GM21619 (cell line): ENCODE measurements around the gene TNIK.
"Not testable (repeated sequence)": the region's sequence is repeated elsewhere in the genome, so short reads cannot be mapped to it uniquely, and the experiment has no call there.

Experiments used
- ATAC-seq: cut with Tn5 transposase; IDR thresholded peaks from one replicate; pipeline ENCODE4 v1.9.1; 2021; ENCODE audit not compliant: unreplicated experiment

The TNIK gene

DNA sequence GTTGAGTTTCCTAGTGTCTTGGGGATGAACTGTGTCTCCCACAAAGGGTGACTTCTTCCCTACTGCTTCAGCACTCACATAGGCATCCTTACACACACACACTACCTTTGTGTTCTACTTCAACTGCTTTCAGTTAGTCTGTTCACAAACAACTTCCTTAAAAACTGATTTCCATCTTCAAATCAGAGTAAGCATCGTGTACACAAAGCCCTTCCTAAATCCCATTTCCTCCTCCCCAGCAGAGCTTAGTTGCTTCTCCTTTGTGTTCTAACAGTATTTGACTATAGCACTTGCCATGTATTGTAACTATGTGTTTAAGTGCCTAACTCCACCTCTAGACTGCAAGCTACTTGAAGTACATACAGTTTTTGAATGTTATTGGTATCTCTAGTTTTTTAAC is 71.7 kb downstream of the TNIK start:
- no peak for ATAC-seq

DNA sequence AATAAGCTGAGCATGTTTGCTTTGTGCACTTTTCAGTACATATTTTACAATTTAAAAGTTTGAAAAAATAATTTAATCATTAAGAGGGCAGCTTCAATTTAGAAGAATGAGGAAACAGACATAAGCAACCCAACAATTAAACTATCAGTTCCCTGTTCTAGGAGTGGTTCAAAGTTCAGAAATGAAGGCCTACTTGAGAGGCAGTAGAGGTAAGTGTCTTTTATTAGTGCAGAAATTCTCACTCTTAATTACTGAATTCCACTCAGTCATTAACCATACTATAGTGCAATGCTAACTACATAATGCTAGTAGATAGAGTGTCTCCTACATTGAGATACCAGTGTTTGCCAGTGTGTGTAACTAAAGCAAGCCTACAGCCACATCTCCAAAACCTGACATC is 73.1 kb downstream of the TNIK start:
- ATAC-seq = no peak

- no peak for ATAC-seq
Measured at GRCh38 chr3:171385086-171385485, 75.1 kb downstream of the TNIK start.

- no peak for ATAC-seq
Measured at GRCh38 chr3:171384101-171384891, 75.9 kb downstream of the TNIK start.

DNA sequence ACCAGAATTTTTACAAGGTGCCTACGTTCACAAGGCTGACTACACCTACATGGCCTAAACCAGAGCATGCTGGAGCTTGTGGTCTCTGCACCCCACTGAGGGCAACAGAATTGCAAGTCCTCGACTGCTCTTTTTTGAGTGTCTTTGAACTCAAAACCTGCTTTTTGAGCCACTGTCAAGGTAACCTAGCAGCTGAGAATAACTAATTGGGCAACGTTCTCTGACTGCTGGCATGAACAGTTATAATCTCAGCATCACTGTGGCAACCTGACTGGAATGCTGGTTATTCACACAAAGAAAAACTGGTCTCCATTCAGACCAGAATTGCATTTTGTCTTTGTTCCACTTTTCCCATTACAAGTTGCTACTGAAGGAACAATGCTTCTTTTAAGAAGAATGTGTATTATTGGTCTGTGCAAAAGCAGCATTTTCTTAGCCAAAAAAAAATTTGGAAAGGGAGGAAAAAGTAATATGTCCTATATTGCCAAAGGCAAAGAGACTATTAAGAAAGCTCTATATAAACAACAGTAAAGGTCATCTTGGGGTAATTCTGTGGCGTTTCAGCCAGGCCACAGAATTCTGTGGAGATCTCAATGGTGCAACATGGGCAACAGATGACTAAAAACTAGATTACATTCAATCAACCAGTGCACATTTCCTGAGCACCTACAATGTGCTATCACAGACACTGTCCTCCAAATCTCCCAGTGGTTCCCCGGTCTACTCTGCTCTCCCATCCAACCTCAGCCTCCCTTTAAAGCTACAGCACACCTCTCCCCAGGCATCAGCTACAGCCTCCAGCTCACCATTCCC is 76.8 kb downstream of the TNIK start:
- ATAC-seq = no peak

DNA sequence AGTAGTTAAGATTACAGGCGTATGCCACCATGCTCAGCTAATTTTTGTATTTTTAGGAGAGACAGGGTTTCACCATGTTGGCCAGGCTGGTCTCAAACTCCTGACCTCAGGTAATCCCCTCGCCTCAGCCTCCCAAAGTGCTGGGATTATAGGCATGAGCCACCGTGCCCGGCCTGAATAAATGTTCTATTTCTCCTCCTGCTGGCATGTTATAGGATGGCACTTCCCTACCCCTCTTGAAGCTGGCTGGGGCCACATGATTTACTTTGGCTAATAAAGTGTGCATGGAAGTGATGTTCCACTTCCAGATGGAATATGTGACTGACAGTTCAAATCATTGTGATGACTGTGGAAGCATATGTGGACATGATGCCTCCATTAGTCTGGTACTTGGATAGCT is 77.9 kb downstream of the TNIK start:
- ATAC-seq = not testable (repeated sequence)

GRCh38 chr3:171380711-171381425 is 79.3 kb downstream of the TNIK start:
- no peak for ATAC-seq

GRCh38 chr3:171379961-171380483 is 80.2 kb downstream of the TNIK start:
- no peak for ATAC-seq

GRCh38 chr3:171379281-171379680 is 80.9 kb downstream of the TNIK start:
- ATAC-seq = no peak

DNA sequence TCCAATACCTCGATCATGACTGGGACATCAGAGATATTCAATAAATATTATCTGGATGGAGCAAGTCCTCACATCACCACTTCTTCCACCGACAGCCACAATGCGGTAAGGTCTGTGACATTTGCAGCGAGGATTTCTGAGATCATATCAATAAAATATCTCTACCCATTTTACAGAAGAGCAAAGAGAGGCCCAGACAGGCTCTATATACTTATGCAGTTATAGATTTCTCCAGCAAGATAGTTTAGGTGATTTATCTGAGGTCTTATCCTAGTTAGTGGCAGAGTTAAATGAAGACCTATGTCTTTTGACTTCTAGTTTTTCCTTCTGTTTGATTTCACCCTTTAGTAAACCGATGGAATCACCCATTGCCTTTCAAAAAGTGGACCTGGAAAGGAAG is 81.6 kb downstream of the TNIK start:
- ATAC-seq = no peak

DNA sequence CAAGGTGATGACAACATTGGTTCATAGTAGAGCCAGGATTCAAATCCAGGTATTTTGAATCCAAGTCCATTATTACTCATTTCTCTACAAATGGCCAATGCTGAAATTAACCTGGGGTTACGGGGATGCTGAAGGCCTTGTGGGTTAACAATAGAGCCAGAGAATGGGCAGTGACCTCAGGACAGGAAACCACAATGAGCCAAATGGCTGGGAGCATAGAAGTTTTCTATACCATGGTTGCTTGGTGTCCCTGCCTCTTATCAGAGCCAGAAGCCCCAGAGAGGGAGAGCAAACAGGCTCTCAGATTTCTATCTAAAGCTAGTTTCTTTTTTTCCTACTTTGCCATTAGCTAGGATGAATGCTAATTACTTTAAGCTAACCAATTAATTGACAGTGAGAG is 82.3 kb downstream of the TNIK start:
- no peak for ATAC-seq

DNA sequence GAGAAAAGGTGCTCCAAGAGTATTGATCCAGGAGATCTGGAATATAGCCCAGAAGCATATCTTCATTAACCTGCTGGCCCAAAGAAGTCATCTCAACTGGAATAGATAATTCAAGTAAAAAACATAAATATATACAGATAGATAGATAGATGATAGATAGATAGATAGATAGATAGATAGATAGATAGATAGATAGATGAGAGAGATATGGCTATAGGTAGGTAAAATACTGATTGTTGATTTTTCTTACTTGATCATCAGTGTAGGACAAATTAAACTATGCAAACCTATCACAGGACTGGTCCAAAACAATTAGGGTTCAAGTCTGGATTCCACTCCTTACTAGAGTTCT is 83.6 kb downstream of the TNIK start:
- no peak for ATAC-seq

DNA sequence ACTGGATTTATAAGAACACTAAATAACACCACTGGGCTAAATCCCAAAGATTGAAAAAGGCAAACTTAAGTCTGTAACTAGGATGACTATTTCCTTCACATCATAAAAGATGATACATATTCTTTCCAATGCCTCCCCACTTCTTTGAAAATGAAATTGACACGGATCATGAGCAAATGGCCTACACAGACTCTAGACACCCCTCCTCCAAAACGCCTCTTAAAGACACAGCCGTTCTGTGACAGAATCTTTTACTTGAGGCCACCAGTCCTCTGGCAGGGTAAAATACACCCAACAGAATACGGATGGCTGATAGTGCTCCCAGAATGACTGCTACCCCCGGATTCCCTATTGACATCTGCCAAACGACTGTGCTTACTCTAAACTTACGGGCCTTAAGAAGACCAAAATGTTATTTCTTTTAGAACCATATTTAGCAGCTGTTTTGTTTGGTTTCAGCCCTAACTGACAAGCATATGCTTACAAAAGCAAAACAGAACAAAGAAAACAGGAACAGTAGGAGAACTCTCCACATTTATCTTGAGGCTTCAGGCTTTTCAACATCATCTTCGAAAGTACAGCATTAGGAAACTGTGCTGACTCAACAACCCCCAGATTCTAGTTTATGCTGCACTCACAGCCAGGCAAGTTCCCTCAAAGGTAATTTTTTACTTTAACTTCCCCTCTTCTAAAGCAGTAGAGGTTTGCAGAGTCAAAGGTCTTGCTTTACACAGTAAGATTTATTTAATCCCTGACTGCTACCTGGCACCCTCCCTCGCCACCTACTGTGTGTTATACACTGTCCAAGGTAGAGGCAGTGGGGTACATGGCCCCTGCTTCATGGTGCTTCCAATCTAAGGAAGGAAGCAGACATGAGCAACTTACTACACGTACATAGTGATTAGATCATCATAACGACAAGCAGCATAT is 84.3 kb downstream of the TNIK start:
- ATAC-seq = no peak

- no peak for ATAC-seq
Measured at GRCh38 chr3:171374661-171375285, 85.4 kb downstream of the TNIK start.

DNA sequence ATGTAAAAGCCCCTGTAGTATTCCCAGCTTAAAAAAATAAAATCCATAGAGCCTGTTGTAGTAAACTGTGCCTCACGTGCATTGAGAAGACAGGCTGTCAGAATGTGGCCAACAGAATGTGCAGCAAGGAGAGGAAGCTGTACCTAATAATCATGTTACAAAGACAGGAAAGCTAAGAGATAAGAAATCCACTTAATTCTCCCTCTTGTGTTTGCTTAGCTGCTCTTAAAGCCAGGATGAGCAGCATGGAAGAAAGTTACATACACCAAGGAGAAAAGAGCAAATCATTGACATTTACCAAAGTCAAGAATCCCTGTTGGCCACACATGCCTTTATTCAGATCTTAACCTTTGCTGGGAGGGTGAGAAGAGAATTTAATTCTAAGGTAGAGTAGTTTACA is 85.9 kb downstream of the TNIK start:
- ATAC-seq = no peak

- no peak for ATAC-seq
Measured at GRCh38 chr3:171373711-171374110, 86.5 kb downstream of the TNIK start.

GRCh38 chr3:171372694-171373093 is 87.5 kb downstream of the TNIK start:
- no peak for ATAC-seq

- ATAC-seq = no peak
Measured at GRCh38 chr3:171371354-171371753, 88.9 kb downstream of the TNIK start.

DNA sequence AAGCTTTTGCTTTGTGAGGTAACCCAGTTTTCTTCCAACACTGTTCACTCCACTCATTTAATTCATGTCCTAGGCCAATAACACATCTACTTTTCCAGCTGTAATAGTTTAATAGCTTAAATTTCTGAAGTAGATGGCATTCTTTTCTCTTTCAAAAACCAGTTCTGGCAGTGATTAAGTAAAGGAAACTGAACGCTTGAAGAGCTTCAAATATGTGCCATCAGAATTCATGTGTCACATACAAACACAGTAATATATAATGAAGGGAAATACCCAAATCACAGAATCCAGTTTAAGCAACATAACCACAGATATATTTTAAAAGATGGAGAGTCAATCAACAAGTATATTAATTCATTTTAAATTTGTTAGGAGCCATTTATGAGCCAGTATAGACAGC is 91.0 kb downstream of the TNIK start:
- ATAC-seq = no peak

DNA sequence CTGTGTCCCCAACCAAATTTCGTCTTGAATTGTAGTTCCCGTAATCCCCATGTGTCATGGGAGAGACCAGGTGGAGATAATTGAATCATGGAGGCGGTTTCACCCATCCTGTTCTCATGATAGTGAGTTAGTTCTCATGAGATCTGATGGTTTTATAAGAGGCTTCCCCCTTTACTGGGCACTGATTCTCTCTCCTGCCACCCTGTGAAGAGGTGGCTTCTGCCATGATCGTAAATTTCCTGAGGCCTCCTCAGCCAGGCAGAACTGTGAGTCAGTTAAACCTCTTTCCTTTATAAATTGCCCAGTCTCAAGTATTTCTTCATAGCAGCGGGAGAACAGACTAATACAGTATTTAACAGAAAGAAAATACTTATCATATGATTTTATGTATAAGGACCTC is 93.5 kb downstream of the TNIK start:
- ATAC-seq = not testable (repeated sequence)
